NCI-H1048 (cell line): Measurements from ENCODE around the gene ARSA.
"Not testable (repeated sequence)": the region's sequence is repeated elsewhere in the genome, so short reads cannot be mapped to it uniquely, and the experiment has no call there.

Experiments used
- DNase-seq: peaks from one replicate; lab custom pipeline; 2025; lab: John Stamatoyannopoulos, UW

Gene ARSA

DNA sequence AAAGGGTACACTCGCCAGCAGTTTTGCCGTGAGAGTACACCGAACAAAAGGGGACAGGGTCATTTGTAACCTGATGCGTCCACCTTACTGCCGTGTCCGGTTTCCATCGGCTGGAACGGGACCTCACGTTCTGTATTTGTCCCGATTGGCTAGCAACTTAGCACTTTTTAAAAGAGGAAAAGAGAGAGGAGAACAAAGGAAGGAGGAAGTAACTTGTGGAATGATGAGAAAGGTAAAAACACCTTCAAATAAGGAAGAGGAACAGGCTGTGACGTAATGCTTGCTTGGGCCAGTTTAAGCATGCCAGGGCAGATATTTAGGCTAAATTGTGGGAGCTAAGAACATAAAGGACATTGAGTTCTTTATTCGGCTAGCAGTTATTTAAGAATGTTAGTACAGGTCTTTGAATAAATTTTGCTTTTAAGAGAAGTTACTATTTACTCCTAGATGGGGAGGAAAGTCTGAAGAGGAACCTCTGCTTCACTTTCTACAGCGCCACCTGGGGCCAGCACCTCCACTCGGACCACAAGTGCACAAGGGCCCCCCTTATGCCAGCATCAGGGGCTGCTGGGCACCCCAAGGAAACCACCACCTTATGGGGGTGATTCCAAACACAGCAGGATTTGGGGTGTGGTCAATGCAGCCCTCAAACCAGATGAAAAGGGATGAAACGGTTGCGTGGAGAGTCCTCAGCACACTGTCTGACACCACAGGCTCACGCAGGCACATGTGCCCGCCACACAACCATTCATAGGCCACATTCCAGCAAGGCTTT is 5.8 kb downstream of the ARSA start:
- DNase-seq = no peak

- DNase-seq = no peak
Measured at GRCh38 chr22:50621356-50621880, 6.5 kb downstream of the ARSA start.

DNA sequence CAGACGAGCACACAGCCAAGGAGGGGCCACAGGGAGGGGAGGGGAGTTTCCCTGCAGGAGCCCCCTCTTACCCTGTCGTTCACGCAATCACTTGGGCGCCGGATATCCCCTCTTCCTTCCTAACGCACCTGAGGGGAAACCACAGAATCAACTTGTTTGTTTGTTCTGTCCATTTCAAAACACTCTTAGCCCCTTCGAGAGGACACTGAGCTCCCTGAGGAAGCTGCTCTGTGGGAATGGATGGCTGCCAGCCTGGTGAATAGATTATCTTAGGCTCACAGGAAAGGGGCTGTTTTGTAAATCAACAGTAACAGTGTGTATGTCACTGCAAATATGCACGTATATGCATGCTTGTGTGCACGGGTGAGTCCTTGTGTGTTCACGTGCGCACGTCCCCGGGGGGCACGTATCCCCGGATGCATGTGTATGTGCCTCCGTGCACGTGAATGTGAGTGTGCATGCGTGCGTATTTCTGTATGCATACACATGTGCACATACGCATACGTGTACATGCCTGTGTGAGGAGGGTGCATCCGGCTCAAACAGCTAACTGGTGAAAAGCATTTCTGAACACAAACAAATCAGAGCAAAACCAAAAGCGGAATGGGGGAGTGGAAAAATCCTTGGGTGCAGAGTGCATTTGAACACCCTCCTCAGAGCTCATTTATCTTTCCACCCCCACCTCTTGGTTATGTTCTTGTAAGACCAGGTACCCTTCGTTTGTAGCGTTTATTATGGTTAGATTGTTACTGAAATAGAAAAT is 7.2 kb downstream of the ARSA start:
- DNase-seq = no peak

DNA sequence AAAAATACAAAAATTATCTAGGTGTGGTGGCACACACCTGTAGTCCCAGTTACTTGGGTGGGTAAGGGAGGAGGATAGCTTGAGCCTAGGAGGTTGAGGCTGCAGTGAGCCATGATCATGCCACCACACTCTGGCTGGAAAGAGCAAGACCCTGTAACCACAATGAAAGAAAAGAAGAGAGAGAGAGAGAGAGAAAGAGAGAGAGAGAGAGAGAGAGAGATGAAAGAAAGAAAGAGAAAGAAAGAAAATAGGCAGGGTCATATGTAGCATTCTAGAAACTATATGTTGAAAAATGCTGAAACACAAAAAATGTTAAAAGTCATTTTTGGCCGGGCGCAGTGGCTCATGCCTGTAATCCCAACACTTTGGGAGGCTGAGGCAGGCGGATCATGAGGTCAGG is 13.7 kb downstream of the ARSA start:
- not testable (repeated sequence) for DNase-seq

- DNase-seq = no peak
Measured at GRCh38 chr22:50613291-50613981, 14.5 kb downstream of the ARSA start.

DNA sequence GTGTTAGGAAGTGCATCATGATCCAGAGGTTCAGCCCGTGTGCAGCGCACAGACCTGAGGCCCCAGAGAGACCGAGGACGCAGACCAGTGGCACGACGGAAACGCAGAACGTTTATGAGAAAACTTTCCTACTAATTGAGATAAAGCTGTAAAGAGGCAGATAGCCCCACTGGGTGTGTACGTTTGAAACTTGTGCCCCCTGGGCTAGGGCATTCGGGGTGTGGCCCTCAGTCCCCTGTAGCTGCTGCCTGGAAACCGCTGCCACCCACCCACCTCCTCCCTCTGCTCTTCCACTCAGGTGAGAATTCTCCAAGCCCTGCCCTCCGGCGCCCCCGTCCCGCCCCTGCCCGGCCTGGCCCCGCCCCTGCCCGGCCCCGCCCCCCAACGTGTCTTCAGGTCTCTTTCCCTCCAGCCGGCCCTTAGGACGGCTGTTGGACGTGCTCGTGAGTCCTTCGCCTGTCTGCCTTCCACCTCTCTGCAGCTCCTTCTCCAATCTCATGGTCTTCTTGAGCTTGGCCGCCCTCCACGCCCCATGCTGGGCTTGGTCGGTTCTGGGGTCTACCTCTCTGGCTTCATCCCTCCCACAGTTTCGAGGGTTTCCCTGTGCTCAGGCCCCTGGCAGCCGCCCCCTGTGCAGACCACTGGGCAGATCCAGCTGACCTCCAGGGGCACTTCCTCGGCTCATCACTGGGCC is 15.3 kb downstream of the ARSA start:
- peak; percentile 51 for DNase-seq

DNA sequence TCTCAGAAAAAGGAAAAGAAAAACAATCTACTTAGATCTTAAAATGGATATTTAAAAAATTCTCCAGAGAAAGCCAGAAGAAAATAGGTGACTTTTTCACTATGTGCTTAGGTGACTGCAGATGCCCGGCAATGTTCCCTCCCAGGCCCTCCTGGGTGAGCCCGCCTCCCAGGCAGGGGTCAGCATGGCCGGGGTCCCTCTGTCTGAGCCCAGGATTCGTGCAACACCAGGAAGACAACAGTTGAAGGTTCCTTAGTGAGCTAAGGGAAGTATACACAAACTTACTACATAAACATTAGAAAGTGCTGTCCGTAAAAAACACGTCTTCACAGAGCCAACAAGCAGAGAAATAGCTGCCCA is 15.8 kb downstream of the ARSA start:
- no peak for DNase-seq

DNA sequence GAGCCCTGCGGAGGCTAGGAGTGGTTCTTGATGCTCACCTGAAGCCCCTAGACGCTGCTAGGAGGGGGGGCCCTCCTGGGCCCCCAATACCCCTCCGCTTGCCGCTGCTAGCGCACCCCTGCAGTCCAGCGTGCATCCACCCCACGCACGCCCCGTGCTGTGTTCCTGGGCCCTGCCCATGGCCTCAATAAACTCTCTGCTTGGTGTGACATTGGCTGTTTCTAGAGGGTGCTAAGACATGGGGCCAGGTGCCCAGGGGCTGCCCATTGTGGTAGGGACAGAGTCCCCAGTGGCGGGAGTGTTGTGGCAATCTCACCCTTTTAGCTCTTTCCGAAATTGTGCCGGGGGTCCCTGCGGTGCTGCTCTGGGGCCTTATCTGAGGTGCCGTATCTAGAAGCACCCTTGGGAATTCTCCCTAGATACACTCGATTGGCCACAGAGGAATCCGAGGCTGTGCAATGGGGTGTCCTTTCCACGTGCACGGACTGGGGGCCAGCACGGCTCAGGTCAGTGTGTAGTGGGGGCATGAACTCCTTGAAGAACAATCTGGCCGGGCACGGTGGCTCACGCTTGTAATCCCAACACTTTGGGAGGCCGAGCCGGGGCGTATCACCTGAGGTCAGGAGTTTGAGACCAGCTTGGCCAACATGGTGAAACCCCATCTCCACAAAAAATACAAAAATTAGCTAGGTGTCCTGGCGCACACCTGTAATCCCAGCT is 16.5 kb downstream of the ARSA start:
- DNase-seq = no peak

- DNase-seq = no peak
Measured at GRCh38 chr22:50610581-50610980, 17.4 kb downstream of the ARSA start.

GRCh38 chr22:50610041-50610451 is 17.9 kb downstream of the ARSA start:
- DNase-seq = no peak

- DNase-seq = no peak
Measured at GRCh38 chr22:50609599-50609998, 18.4 kb downstream of the ARSA start.

- no peak for DNase-seq
Measured at GRCh38 chr22:50608996-50609395, 19.0 kb downstream of the ARSA start.

DNA sequence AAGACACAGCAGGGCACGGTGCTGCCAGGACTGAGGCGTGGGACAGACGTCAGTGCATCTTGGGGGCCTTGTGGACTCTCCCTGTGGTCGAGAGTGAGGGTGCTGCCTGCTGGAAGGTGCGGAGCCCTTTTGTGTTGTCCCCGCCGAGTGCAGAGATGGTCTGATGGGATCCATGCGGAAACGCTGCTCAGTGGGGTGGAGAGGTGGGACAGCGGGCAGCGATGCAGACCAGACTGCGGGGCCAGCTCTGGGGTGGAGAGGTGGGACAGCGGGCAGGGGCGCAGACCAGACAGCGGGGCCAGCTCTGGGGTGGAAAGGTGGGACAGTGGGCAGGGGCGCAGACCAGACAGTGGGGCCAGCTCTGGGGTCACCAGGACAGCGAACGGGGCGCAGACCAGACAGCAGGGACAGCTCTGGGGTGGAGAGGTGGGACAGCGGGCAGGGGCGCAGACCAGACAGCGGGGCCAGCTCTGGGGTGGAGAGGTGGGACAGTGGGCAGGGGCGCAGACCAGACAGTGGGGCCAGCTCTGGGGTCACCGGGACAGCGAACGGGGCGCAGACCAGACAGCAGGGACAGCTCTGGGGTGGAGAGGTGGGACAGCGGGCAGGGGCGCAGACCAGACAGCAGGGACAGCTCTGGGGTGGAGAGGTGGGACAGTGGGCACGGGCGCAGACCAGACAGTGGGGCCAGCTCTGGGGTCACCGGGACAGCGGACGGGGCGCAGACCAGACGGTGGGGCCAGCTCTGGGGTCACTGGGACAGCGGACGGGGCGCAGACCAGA is 19.7 kb downstream of the ARSA start:
- not testable (repeated sequence) for DNase-seq

DNA sequence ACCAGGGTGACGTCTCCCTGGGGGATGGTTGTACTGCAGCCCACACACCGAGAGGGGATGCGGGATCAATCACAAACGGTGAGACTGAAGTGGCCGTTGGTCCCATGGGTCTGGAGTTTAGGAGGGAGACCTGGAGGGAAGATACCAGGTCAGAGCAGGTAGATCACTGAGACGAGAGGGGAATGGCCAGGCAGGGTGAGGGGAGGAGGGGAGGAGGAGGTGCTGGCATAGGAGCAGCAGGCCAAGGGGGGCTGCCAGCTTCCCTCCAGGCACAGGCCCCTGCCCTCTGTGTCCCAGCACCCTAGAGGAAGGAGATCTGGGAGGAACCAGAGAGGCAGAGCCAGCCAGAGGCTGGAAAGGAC is 20.3 kb downstream of the ARSA start:
- DNase-seq = no peak

GRCh38 chr22:50606946-50607658 is 20.9 kb downstream of the ARSA start:
- no peak for DNase-seq

GRCh38 chr22:50606165-50606945 is 21.6 kb downstream of the ARSA start:
- no peak for DNase-seq

DNA sequence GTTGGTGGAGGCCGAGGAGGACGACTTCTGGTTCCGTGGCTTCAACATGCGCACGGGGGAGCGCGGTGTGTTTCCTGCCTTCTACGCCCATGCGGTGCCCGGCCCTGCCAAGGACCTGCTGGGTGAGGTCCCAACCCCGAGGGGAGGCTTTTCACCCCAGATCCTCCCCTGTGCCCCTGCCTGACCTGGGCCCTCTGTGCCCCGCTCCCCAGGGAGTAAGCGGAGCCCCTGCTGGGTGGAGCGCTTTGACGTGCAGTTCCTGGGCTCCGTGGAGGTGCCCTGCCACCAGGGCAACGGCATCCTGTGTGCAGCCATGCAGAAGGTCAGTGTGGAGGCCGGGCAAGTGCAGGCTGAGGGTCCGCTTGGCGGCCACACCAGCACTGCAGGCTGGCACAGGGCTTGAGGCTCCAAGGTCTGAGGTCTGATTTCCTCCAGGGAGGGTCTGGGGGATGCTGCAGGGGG is 22.3 kb downstream of the ARSA start:
- no peak for DNase-seq

DNA sequence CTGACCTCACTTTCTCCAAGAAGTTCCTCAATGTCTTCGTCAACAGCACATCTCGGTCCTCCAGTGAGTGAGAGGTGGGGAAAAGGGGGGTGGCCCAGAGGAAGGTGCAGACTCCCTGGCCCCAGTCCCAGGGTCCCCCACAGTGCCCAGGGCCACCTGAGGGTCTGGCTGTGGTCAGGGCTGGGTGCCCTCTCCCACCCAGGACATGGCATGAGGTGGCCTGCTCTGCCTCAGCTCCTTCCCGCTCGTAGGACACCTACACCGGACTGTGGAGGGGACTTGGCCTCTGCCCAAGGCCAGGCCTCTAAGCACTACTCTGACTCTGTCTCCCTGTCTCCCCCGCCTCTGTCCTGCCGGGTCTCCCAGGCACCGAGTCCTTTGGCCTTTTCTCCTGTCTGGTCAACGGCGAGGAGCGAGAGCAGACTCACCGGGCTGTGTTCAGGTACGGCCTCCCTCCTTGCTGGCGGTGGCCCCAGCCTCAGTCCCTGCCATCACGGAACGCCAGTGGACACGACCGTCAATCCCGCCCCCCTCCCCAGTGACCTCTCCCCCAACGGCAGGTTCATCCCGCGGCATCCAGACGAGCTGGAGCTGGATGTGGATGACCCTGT is 22.8 kb downstream of the ARSA start:
- no peak for DNase-seq
